ENCODE measurements around the gene EFTUD2.
A peak's percentile ranks its signal among the peaks of the same experiment; 100 is the strongest.

EFTUD2 gene

GRCh38 chr17:44837196-44837595, 62.0 kb downstream of the EFTUD2 start:
- no peak overlapping the region for H3K4me3 ChIP-seq (ENCODE audit: low read depth, low read length)
- no peak overlapping the region for H3K4me2 ChIP-seq (ENCODE audit: low read length)
- H3K9me3 ChIP-seq (ENCODE audit: control insufficient read depth, low read length): no peaks in the 10 kb centered on the region
- H2AFZ ChIP-seq: no peak overlapping the region
- TF ChIP-seq CTCF (IDR thresholded peaks at IDR 0.05): no peak
- H3K27me3 ChIP-seq (ENCODE audit: control insufficient read depth, insufficient read depth, low read length): no peaks in the 10 kb centered on the region
- H3K79me2 ChIP-seq: no peaks in the 10 kb centered on the region
- H3K4me1 ChIP-seq: no peaks in the 10 kb centered on the region
- no peak overlapping the region for H3K9ac ChIP-seq
- no peak overlapping the region for H3K27ac ChIP-seq
- H3K36me3 ChIP-seq (ENCODE audit: control insufficient read depth, insufficient read depth, low read length): no peaks in the 10 kb centered on the region

DNA sequence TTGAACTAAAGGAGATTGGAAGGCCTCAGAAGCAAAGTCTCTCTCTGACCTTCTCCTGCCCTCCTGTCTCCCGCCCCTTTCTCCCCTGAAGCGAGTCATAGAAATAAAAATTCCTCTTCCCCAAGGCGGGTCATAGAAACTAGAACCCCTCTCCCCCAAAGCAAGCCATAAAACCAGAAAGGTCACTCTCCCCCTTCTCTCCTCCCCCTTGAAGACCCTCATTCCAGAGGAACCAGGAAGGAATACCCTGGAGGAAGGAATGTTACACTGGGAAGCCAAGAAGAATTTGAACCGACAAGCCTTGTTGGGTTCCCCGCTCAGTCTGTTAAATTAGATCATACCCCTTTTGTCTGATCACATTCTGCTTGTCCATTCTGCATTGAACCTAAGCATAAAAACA, 66.4 kb downstream of the EFTUD2 start:
- H3K27me3 ChIP-seq (ENCODE audit: control insufficient read depth, insufficient read depth, low read length): no peaks in the 10 kb centered on the region
- no peaks in the 10 kb centered on the region for H3K36me3 ChIP-seq (ENCODE audit: control insufficient read depth, insufficient read depth, low read length)
- H3K4me2 ChIP-seq (ENCODE audit: low read length): no peak overlapping the region
- H3K9me3 ChIP-seq (ENCODE audit: control insufficient read depth, low read length): no peaks in the 10 kb centered on the region
- H3K4me3 ChIP-seq (ENCODE audit: low read depth, low read length): no peak overlapping the region
- H3K4me1 ChIP-seq: no peaks in the 10 kb centered on the region
- H3K79me2 ChIP-seq: no peaks in the 10 kb centered on the region
- TF ChIP-seq CTCF (IDR thresholded peaks at IDR 0.05): no peak
- H2AFZ ChIP-seq: no peak overlapping the region
- no peak overlapping the region for H3K27ac ChIP-seq
- H3K9ac ChIP-seq: no peak overlapping the region

- Histone ChIP-seq H3K9me3 (ENCODE audit: control insufficient read depth, low read length) (no peaks in the 10 kb centered on the region), H3K36me3 (ENCODE audit: control insufficient read depth, insufficient read depth, low read length) (no peaks in the 10 kb centered on the region), H3K4me2 (ENCODE audit: low read length) (no peak overlapping the region), H3K9ac (no peak overlapping the region), H3K79me2 (no peaks in the 10 kb centered on the region), H3K27me3 (ENCODE audit: control insufficient read depth, insufficient read depth, low read length) (no peaks in the 10 kb centered on the region), H2AFZ (no peak overlapping the region), H3K4me3 (ENCODE audit: low read depth, low read length) (no peak overlapping the region), H3K27ac (no peak overlapping the region), H3K4me1 (no peaks in the 10 kb centered on the region)
- TF ChIP-seq CTCF (IDR thresholded peaks at IDR 0.05): no peak
These were observed 67.9 kb downstream of the EFTUD2 start for GRCh38 chr17:44831371-44831770.

DNA sequence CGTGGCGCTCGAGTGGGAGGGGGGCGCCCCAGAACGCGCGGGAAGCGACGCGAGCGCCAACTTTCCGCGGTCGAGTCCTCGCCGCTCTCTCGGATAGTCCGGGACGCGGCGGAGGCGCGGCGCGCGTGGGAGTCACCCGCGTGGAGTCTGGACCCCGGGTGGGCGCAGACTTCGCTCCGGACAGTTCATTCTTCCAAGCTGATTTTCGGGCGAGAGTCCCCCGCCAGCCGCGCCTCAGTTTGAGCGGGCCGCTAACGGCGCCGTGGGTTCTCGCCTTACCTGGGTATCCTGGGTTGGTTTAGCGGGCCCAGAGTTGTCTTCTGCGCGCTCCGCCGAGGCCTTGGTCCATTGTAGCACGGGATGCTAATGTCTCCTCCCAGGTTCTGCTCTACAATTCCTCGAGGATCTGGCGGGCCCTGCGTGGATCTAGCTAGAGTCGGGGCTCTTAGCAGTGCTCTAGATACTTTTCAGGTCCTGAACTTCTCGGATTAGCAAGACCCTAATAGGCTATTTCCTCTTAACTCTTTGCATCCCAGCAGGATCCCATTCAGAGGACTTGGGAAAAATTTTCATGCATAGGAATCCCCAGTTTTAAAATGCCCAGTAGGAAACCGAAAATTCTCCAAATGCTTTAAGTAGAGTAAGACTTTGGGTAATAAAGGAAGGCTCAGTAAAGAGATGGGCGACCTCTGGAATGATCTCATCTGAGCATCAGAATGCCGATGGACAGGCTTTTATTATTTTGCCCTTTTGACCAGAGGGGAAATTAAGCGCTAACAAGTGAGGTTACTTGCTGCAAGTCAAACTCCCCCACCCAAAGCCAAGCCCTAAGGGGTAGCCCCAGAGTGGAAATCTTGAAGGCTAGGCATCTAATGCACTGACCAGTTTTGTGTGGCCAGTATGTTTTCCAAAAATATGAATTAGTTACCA, 68.6 kb downstream of the EFTUD2 start:
- H3K9ac ChIP-seq: no peak overlapping the region
- no peak for TF ChIP-seq CTCF (IDR thresholded peaks at IDR 0.05)
- peak overlapping the region; percentile 60 for H3K4me2 ChIP-seq (ENCODE audit: low read length)
- H3K4me3 ChIP-seq (ENCODE audit: low read depth, low read length): peak overlapping the region; percentile 25
- H3K9me3 ChIP-seq (ENCODE audit: control insufficient read depth, low read length): no peaks in the 10 kb centered on the region
- no peak overlapping the region for H3K27ac ChIP-seq
- no peaks in the 10 kb centered on the region for H3K36me3 ChIP-seq (ENCODE audit: control insufficient read depth, insufficient read depth, low read length)
- no peaks in the 10 kb centered on the region for H3K27me3 ChIP-seq (ENCODE audit: control insufficient read depth, insufficient read depth, low read length)
- no peaks in the 10 kb centered on the region for H3K4me1 ChIP-seq
- H3K79me2 ChIP-seq: no peaks in the 10 kb centered on the region
- H2AFZ ChIP-seq: peak overlapping the region; percentile 54

Measured in parathyroid adenoma (tissue), 2 donors.